Peyer's patch (tissue), 4 donors: ENCODE measurements around the gene UNC5B. TPM values are rescaled to one million over a fixed set of nuclear protein-coding genes. Genes with fewer than 3 reads are reported as not detected.

Experiments
- DNase-seq, 3 donors: peaks; one replicate each; pipeline ENCODE4 v3.0.0-alpha.2; 2017 to 2019
- H3K27ac ChIP-seq, 4 donors: fragments of 200-600 bp; sonication (generic); one replicate each; pipeline ENCODE4 v1.5.1; 2016 to 2019
- H3K27me3 ChIP-seq, 2 donors: fragments of 200-600 bp; sonication (generic); one replicate each; pipeline ENCODE4 v1.5.1; 2019
- H3K36me3 ChIP-seq, 3 donors: fragments of 200-600 bp; sonication (generic); one replicate each; pipeline ENCODE4 v1.5.1; 2016 to 2019
- H3K4me1 ChIP-seq, 4 donors: fragments of 200-600 bp; sonication (generic); one replicate each; pipeline ENCODE4 v1.5.1; 2016 to 2019
- H3K4me3 ChIP-seq, 4 donors: fragments of 200-600 bp; sonication (generic); 1 replicate in 3 of 4; 2 replicates in 1 of 4; pipeline ENCODE4 v1.5.1; 2016 to 2019; ENCODE audit warnings: mild to moderate bottlenecking in 1 of 4
- H3K9me3 ChIP-seq, 4 donors: fragments of 200-600 bp; sonication (generic); one replicate each; pipeline ENCODE4 v1.5.1; 2016 to 2019; ENCODE audit warnings: mild to moderate bottlenecking in 1 of 4
- POLR2A ChIP-seq, 2 donors: fragments of 450-650 bp; IDR thresholded peaks; one replicate each; pipeline ENCODE4 v1.5.1; 2017; ENCODE audit warnings: antibody characterized with exemption in 2 of 2, mild to moderate bottlenecking in 2 of 2, moderate library complexity in 2 of 2
- total RNA-seq, 4 donors: library from RNA; depleted of rRNA; stranded (reverse); fragments of >200 nt; gene quantifications; one replicate each; pipeline ENCODE4 v1.1.0, GENCODE V29; 2016
- TF ChIP-seq, protein P1 (sequence below), 6 experiments: fragments of 450-650 bp in 4 of 6; fragments of 200-600 bp in 2 of 6; sonication (generic) in 1 of 6; IDR thresholded peaks; one replicate each; pipeline ENCODE4 v1.5.1; 2017 to 2019; ENCODE audit warnings: antibody characterized with exemption in 6 of 6, mild to moderate bottlenecking in 3 of 6, moderate library complexity in 1 of 6

The UNC5B gene
- total RNA-seq, 4 donors from 2014 or later = 5.0 to 52.5 (median 39.1) TPM

DNA sequence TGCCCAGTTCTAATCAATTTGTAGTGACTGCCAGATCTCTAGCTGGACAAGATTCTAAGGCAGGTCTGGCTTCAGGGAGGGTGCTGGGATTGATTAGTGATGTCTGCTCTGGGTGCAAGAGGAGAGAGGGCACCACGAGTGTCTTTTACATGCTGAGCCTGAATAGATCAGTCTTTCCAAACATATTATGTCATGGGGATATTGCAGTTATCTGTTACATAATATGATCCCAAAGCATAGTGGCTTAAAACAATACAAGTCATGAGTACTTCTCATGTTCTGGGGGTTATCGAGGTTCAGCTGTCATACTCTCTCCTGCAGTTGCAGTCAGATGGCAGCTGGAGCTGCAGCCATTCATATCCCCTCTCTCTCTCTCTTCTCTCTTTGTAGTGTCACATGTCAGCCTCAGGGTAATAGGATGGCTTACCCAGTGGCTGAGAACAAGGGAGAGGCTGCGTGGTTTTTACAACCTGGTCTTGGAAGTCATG is 132.7 kb downstream of the UNC5B start:
- Histone ChIP-seq H3K9me3 (no peaks in the 10 kb centered on the region), H3K36me3 (no peaks in the 10 kb centered on the region), H3K4me1 (peaks cover 0 to 19% (median 0%) of the 10 kb centered on the region in 4 donors), H3K27me3 (no peaks in the 10 kb centered on the region), H3K4me3 (no peak overlapping the region), H3K27ac (no peak overlapping the region)
- no peak for DNase-seq
- TF ChIP-seq, protein P1, sequence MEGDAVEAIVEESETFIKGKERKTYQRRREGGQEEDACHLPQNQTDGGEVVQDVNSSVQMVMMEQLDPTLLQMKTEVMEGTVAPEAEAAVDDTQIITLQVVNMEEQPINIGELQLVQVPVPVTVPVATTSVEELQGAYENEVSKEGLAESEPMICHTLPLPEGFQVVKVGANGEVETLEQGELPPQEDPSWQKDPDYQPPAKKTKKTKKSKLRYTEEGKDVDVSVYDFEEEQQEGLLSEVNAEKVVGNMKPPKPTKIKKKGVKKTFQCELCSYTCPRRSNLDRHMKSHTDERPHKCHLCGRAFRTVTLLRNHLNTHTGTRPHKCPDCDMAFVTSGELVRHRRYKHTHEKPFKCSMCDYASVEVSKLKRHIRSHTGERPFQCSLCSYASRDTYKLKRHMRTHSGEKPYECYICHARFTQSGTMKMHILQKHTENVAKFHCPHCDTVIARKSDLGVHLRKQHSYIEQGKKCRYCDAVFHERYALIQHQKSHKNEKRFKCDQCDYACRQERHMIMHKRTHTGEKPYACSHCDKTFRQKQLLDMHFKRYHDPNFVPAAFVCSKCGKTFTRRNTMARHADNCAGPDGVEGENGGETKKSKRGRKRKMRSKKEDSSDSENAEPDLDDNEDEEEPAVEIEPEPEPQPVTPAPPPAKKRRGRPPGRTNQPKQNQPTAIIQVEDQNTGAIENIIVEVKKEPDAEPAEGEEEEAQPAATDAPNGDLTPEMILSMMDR (IDR thresholded peaks at IDR 0.05) = no peak
- TF ChIP-seq POLR2A (IDR thresholded peaks at IDR 0.05) = no peak

DNA sequence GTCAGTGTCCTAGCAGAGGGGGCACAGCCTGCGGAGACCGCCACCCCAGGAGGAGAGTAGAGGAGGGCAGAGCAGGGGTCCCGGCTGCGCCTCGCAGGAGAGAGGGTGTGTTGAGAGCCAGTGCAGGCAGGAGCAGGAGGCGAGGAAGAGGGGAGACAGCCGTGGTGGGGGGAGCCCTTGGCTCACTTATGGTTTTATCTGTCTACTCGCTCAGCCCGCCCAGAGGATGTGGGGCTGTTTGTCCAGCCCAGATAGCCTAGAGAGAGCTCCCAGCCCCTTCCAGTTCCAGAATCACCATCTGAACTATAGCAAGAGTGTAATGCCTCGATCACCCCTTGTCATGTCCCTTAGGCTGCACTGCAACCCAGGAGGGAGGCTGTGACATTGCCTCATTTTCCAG is 133.3 kb downstream of the UNC5B start:
- no peak overlapping the region for H3K27ac ChIP-seq
- no peak for DNase-seq
- no peaks in the 10 kb centered on the region for H3K9me3 ChIP-seq
- TF ChIP-seq POLR2A (IDR thresholded peaks at IDR 0.05) = no peak
- TF ChIP-seq, protein P1 (IDR thresholded peaks at IDR 0.05) = no peak
- H3K27me3 ChIP-seq = no peaks in the 10 kb centered on the region
- no peaks in the 10 kb centered on the region for H3K36me3 ChIP-seq
- peaks cover 0 to 16% (median 0%) of the 10 kb centered on the region in 4 donors for H3K4me1 ChIP-seq
- no peak overlapping the region for H3K4me3 ChIP-seq

DNA sequence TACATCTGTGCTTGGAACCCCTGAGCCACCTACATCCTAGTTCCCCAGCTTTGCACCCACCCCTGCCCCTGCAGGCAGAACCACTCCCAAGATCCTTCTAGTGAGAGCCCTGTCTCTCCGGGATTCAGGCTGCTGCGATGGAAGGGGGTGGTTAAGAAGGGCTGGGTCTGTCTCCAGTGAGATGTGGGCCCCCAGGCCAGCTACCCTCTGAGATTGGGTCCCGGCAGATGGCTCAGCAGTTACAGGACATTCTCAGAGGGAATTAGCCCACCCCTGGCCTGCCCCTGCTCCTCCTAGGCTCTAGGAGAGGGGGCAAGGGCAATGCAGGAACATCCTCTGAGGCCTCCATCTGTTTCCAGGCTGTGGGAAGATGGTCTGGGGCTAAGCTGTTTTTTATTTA is 134.4 kb downstream of the UNC5B start:
- H3K4me3 ChIP-seq = no peak overlapping the region
- no peaks in the 10 kb centered on the region for H3K9me3 ChIP-seq
- H3K4me1 ChIP-seq = peaks cover 0 to 16% (median 0%) of the 10 kb centered on the region in 4 donors
- H3K27me3 ChIP-seq = no peaks in the 10 kb centered on the region
- TF ChIP-seq POLR2A (IDR thresholded peaks at IDR 0.05) = no peak
- TF ChIP-seq, protein P1 (IDR thresholded peaks at IDR 0.05) = no peak
- H3K27ac ChIP-seq = no peak overlapping the region
- no peak for DNase-seq
- H3K36me3 ChIP-seq = no peaks in the 10 kb centered on the region

DNA sequence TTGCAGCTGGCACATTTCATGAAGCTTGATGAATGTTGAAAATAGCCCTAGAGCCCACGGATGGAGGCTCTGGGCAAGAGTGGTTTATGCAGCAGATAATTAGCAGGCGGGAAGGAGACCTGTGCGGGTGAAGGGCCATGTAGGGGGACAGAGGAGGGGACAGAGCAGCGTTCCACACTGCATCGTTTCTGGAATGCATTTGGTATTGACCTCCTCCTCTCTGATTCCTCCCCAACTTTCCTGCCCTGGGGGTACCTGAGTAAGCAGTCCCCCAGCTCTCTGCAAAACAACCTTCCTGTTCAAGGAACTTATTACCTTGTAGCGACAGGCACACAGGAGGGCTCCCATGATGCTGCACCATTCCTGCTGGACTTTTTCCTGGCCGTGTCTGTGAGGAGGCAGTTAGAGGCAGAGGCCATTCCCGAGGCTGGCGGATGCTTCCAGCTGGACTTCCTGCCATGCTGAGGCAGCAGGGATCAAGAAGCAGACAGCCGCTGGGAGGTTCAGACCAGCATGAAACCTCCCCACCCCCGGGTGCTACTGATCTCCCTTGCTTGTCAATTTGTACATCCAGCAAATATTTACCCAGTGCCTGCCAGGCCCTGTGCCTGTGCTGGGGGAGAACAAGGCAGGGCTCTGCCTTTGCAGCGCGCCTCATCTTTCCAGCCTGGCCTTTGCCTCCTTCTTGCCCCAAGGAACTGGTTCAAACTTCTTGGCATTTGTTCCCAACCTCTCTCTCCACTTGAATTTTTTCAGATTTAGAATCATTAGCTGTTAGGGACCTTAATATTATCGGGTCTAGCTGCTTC is 135.4 kb downstream of the UNC5B start:
- TF ChIP-seq, protein P1 (IDR thresholded peaks at IDR 0.05) = no peak
- no peak for TF ChIP-seq POLR2A (IDR thresholded peaks at IDR 0.05)
- Histone ChIP-seq H3K27me3 (no peaks in the 10 kb centered on the region), H3K4me3 (no peak overlapping the region), H3K27ac (no peak overlapping the region), H3K36me3 (no peaks in the 10 kb centered on the region), H3K9me3 (no peaks in the 10 kb centered on the region), H3K4me1 (peaks cover 0 to 16% (median 0%) of the 10 kb centered on the region in 4 donors)
- DNase-seq = no peak

DNA sequence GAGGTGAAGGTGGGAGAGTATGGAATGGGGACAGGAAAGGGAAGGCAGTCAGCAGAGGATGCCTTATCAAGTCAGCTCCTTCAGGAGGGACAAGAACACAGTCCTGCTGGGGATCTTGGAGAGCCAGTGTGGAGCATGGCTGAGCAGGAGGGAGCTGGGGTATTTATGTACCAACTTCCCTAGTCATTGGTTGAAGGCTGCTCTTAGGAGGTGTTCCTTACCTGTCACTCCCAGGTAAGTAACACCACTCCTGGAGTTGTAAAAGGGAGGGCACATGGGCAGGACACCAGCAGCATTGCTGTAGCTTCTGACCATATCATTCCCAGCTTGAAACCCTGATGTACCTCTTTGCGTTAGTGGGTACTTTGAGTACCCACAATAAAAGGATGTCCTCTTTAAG is 136.5 kb downstream of the UNC5B start:
- Histone ChIP-seq H3K4me1 (peaks cover 0 to 5% (median 0%) of the 10 kb centered on the region in 4 donors), H3K4me3 (no peak overlapping the region), H3K27me3 (no peaks in the 10 kb centered on the region), H3K9me3 (no peaks in the 10 kb centered on the region), H3K27ac (no peak overlapping the region), H3K36me3 (no peaks in the 10 kb centered on the region)
- TF ChIP-seq POLR2A (IDR thresholded peaks at IDR 0.05) = no peak
- TF ChIP-seq, protein P1 (IDR thresholded peaks at IDR 0.05) = no peak
- no peak for DNase-seq
